Effector CD4-positive, alpha-beta T cell (primary cell): ENCODE measurements around the gene ZFYVE21.

Experiments used
- DNase-seq: peaks from one replicate; pipeline ENCODE4 v3.0.0-alpha.2; 2020

Gene ZFYVE21

GRCh38 chr14:103692871-103693270, 22.7 kb upstream of the ZFYVE21 start:
- DNase-seq: no peak

- DNase-seq: no peak
These were observed 22.1 kb upstream of the ZFYVE21 start for GRCh38 chr14:103693515-103693914.

- DNase-seq: no peak
These were observed 21.0 kb upstream of the ZFYVE21 start for GRCh38 chr14:103694572-103695026.

GRCh38 chr14:103695296-103696069, 20.1 kb upstream of the ZFYVE21 start:
- DNase-seq: no peak

DNA sequence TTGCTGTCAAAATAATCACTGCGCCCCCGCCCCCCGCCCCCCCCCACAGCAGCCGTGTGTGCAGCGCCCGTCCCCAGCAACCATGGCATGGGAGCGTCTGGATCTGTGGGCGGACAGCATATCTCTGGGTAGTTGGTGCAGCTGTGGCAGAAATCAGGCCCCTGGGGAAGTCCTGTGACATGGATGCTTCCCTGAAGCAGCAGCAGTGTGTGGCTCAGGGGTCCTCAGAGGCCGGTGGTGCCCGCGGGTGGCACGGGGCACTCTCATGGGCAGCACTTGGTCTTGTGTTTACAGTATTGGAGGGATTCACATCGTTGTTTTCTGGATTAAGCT, 19.6 kb upstream of the ZFYVE21 start:
- DNase-seq: no peak

GRCh38 chr14:103696466-103697071, 19.0 kb upstream of the ZFYVE21 start:
- DNase-seq: no peak

- DNase-seq: no peak
These were observed 18.4 kb upstream of the ZFYVE21 start for GRCh38 chr14:103697206-103697602.

GRCh38 chr14:103697603-103698379, 17.8 kb upstream of the ZFYVE21 start:
- DNase-seq: no peak

- no peak for DNase-seq
These were observed 17.0 kb upstream of the ZFYVE21 start for GRCh38 chr14:103698380-103699260.

DNA sequence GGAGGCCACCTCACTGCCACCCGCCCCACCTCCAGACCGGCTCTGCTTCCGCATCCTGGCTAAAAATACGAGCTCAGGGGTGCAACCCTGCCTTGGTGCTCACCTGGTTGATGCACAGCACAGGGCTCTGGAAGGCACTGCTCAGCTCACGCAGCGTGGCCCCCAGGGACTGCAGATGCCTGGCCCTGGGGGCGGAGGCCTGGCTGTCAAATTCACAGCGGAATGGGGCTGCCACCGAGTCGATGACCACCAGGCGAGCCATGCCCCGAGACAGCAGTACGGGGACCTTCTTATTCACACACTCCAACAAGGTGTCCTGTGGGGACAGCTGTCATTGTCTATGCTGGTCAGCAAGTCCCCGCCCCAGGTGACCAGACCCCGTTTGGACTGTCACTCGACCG, 16.3 kb upstream of the ZFYVE21 start:
- DNase-seq: no peak

DNA sequence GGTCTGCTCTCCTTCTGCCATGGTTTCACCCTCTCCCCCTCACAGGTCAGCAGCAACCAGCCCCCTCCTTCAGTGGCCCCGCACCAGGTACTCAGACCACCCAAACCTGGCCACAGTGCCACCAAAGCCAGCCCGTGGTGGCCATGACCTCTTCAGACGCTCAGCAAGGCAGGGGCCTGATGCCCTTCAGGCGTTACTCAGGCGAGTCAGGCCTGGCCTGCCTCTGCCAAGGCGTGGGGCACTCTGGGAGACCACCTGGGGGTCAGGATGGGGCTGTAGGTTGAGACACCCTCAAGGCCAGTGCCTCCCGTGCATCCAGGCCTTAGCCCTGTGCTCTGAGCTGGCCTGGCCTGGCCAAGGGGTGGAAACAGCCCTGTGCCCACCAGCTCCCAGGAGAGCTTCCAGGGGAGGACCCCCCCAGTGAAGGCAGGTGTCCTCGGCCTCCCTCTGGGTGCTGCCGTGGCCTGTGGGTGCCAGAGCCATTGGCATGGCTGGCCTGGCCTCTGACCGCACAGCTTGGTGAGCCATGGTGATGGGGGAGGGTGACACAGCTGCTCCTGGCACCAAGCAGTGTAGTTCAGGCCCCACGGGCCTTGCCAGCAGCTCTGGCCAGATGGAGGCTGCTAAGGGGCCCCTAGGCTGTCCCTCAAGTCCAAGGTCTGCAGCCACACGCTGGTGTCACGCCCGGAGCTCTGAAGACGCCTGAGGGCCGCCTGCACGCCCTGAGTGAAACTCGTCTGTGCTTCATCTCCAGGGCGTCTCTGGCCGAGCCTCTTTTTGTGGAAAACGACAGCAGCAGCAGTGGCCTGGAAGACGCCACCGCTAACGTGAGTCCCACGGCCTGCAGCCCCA, 15.5 kb upstream of the ZFYVE21 start:
- no peak for DNase-seq

DNA sequence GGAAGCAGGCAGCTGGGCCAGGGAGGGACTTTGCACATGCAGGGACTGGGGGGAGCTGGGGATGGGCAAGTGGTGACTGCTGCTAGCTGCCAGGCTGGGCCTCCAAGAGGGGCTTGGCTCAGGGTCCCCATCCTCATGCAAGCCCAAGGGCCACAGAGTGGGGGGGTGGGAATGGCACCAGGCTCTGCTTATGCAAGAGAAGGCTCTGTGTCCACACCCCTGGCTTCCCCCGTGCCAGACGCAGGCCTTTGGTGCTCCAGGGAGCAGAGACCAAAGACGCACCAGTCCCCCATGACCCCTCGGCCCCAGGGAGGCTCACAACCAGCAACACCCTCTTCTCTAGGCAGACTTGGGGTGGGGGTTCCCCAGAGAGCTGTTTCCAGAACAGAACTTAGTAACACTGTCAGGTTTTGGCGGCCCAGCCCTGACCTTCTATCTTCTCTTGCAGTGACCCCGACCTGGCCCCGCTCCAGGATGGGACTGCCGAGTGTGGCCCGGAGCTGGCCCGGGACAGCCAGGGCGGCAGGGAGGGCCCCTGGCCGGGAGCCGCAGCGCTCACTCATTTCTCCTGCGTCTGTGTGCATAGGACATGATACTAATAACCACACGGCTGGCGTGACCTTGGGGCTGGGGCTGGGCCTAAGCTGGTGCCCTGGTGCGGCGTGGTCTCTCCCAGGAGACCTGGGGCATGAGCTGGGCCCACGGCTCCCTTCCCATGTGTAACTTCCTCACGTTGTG, 14.7 kb upstream of the ZFYVE21 start:
- DNase-seq: no peak

GRCh38 chr14:103702095-103702494, 13.5 kb upstream of the ZFYVE21 start:
- no peak for DNase-seq

DNA sequence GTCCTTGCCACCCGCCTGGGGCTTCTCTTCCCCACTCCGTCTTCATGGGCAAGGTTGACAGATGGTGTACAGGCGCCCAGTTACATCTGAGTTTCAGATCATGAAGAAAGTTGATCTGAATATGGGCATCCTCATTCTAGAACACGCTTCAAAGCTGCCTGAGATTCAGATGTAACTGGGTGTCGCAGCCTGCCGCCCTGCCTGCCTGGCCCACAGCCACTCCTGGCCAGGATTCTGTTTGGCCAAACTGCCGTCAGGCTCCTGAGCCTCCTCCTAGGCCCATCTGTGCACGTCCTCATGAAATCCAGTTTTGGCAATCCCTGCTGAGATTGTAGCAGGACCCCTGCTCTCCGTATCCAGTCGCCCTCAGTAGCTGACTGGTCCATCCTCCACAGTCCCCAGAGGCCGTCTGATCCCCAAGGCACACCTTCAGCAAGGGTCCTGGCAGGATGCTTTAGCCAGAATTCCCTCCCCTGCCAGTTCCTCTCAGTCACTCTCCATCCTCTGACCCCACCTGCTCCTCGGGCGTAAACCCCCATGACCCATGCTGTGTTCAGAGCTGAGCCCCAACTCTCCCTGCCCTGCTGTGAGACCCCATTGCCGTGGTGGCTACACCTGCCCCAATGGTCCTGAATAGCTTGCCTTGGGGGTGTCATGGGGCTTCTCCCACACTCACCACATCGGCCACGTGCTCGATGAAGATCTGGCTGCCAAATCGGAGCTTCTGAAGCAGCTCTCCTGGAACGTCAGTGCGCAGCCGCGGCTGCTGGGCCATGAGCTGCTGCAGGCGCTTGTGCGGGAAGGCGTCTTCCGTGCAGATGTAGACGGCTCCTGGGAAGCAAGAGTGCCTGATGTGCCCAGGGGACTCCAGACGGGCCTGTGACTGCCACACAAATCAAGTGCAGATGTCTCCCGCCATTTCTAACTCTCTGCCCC, 12.8 kb upstream of the ZFYVE21 start:
- no peak for DNase-seq

- no peak for DNase-seq
These were observed 11.9 kb upstream of the ZFYVE21 start for GRCh38 chr14:103703433-103704385.

GRCh38 chr14:103704708-103705107, 10.9 kb upstream of the ZFYVE21 start:
- no peak for DNase-seq

DNA sequence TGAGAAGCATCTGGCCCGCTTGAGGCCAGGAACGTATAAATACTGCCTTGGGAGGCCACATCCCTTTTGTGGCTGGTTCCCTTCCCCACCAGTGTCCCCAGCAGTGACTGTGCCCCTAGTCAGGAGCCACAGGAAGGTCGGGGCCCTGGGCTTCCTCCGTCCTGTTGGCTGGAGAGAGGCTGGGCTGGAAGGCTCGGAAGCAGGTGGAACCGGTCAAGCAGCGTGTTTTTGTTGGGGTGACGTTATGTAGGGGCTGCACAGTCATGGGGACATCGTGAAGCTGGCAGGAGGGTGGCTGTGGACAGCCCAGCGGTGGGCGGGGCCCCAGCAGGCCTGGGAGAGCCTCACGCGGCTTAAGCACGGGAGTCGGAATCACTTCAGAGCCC, 10.5 kb upstream of the ZFYVE21 start:
- DNase-seq: no peak

DNA sequence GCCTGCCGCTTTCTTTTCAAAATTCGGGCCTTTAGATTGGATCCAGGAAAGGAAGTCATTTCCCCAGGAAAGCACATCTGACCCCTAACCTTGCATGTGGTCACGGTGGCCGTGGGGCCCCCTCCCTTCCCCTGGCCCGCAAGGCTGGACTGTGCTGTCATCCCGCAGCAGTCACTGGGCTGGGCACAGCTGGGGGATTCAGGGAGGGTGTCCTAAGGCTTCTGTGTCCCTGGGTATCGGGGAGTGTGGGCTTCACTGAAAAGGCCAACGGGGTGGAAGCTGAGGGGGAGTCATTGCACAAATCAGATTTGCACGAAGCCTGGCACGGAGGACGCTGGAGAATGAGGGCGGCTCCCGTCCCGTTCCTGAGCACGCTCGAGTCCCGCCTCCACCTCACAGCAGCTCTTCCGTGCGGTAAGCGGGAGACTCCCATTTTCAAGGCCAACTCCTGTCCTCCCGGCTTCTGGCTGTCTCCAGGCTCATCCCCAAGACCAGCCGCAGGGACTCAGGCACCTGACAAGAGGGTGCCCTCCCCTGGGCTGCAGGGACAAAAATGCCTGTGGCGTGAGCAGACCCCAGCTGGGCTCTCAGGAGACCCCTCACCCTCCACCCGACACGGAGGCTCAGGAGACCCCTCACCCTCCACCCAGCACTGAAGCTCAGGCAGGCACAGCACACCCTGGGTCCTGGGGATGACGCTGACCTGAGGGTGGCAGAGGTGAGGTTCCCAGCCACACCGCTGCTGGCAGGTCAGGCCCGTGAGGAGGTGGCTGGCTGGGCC, 9.9 kb upstream of the ZFYVE21 start:
- no peak for DNase-seq
